GM18520 (cell line): ENCODE results near the gene OR8B12.

Experiments
- ATAC-seq: cut with Tn5 transposase; IDR thresholded peaks from one replicate; pipeline ENCODE4 v1.9.1; 2021; ENCODE audit not compliant: unreplicated experiment

OR8B12 gene

GRCh38 chr11:124543554-124543953 lies at the start of gene OR8B12:
TSS of gene OR8B12 (minus strand) at chr11:124543654. CDS start at chr11:124543654, 0 bp downstream.
- no peak for ATAC-seq

GRCh38 chr11:124592627-124593026 lies 49.2 kb upstream of the OR8B12 start:
- ATAC-seq = no peak

- ATAC-seq = no peak
Observed at GRCh38 chr11:124591430-124591829, 48.0 kb upstream of the OR8B12 start.

GRCh38 chr11:124586238-124586860 lies 42.9 kb upstream of the OR8B12 start:
- no peak for ATAC-seq

- no peak for ATAC-seq
Observed at GRCh38 chr11:124584681-124585372, 41.4 kb upstream of the OR8B12 start.

- no peak for ATAC-seq
Observed at GRCh38 chr11:124583781-124584180, 40.3 kb upstream of the OR8B12 start.

- ATAC-seq = no peak
Observed at GRCh38 chr11:124582565-124582964, 39.1 kb upstream of the OR8B12 start.

- ATAC-seq = no peak
Observed at GRCh38 chr11:124581817-124582216, 38.4 kb upstream of the OR8B12 start.

GRCh38 chr11:124578761-124579160 lies 35.3 kb upstream of the OR8B12 start:
- no peak for ATAC-seq

GRCh38 chr11:124577716-124578427 lies 34.4 kb upstream of the OR8B12 start:
- ATAC-seq = no peak

- ATAC-seq = no peak
Observed at GRCh38 chr11:124570160-124570559, 26.7 kb upstream of the OR8B12 start.

- no peak for ATAC-seq
Observed at GRCh38 chr11:124569697-124570096, 26.2 kb upstream of the OR8B12 start, which contains the start of gene OR8A1. TSS of gene OR8A1 (plus strand) at chr11:124569997. CDS start at chr11:124570120, 123 bp downstream.

GRCh38 chr11:124556828-124557227 lies 13.4 kb upstream of the OR8B12 start:
- ATAC-seq = no peak

- ATAC-seq = no peak
Observed at GRCh38 chr11:124551987-124552386, 8.5 kb upstream of the OR8B12 start.

GRCh38 chr11:124551189-124551588 lies 7.7 kb upstream of the OR8B12 start:
- ATAC-seq = no peak

GRCh38 chr11:124543145-124543544 lies 309 bp downstream of the OR8B12 start:
- no peak for ATAC-seq

GRCh38 chr11:124541204-124541603 lies 2.2 kb downstream of the OR8B12 start:
- no peak for ATAC-seq

GRCh38 chr11:124538019-124538418 lies 5.4 kb downstream of the OR8B12 start:
- no peak for ATAC-seq

- ATAC-seq = no peak
Observed at GRCh38 chr11:124536520-124536919, 6.9 kb downstream of the OR8B12 start.

GRCh38 chr11:124535552-124536232 lies 7.8 kb downstream of the OR8B12 start:
- ATAC-seq = no peak

GRCh38 chr11:124534051-124534450 lies 9.4 kb downstream of the OR8B12 start:
- no peak for ATAC-seq
